Psoas muscle (tissue), 8 donors: ENCODE measurements around the gene ART4. TPM values are rescaled to one million over a fixed set of nuclear protein-coding genes. Genes with fewer than 3 reads are reported as not detected.

ENCODE experiments used
- ATAC-seq, 4 donors: fragments of 200-7000 bp; cut with Tn5 transposase; one replicate each; pipeline ENCODE4 v1.9.1; 2020; ENCODE audit warnings: moderate library complexity in 3 of 4, mild to moderate bottlenecking in 2 of 4
- DNase-seq, 2 donors: peaks; one replicate each; pipeline ENCODE4 v3.0.0-alpha.2; 2020
- H3K27ac ChIP-seq: fragments of 200-600 bp; one replicate; pipeline ENCODE4 v1.8.0; 2022
- H3K27me3 ChIP-seq, 3 donors: fragments of 200-600 bp in 1 of 3; one replicate each; pipeline versions ENCODE4 v1.6.1 to v1.8.0; 2013 to 2022; ENCODE audit warnings: low read length in 2 of 3, mild to moderate bottlenecking in 2 of 3, moderate library complexity in 1 of 3; ENCODE audit not compliant: insufficient read depth in 3 of 3
- H3K36me3 ChIP-seq, 2 donors: fragments of 200-600 bp in 1 of 2; one replicate each; pipeline versions ENCODE4 v1.6.1 to v1.8.0; 2013 to 2022; ENCODE audit warnings: low read depth in 1 of 2, mild to moderate bottlenecking in 1 of 2, moderate library complexity in 1 of 2; ENCODE audit not compliant: insufficient read depth in 1 of 2
- H3K4me1 ChIP-seq: fragments of 200-600 bp; one replicate; pipeline ENCODE4 v1.8.0; 2022
- H3K4me3 ChIP-seq: fragments of 200-600 bp; one replicate; pipeline ENCODE4 v1.8.0; 2022; ENCODE audit warnings: mild to moderate bottlenecking
- H3K9me3 ChIP-seq: fragments of 200-600 bp; one replicate; pipeline ENCODE4 v1.8.0; 2022
- WGBS, 3 donors: extraction: QIAGEN DNeasy Blood & Tissue Kit; methylation state at CpG; one replicate each; pipeline versions ENCODE4 v1.1.6 to v1.1.7; 2013; 5-methylcytosine and 5-hydroxymethylcytosine counted together
- intact Hi-C, 2 donors: fragments of 100-400 bp; cut with DNase I; formaldehyde crosslinking; loops; one replicate each; pipeline versions ENCODE4 v1.11.0 to v1.14.2; 2022
- polyA plus RNA-seq, 3 donors: library from polyadenylated mRNA; stranded (reverse); fragments of 200-250 nt; gene quantifications; one replicate each; pipeline ENCODE4 v1.2.3, GENCODE V29; 2013
- total RNA-seq, 4 donors: library from RNA; stranded (reverse); fragmentation: NEBNext Ultra II Directional in 2 of 4; extraction: Animal tissue kit (Norgen Biotek cat#: 25700) in 2 of 4; gene quantifications; one replicate each; pipeline versions ENCODE4 v1.2.1 to v1.2.4, GENCODE V29; 2021 to 2023
- TF ChIP-seq, protein P1 (sequence below): fragments of 200-600 bp; IDR thresholded peaks from one replicate; pipeline ENCODE4 v1.8.0; 2022; ENCODE audit warnings: antibody characterized with exemption
- donor health status: healthy with polysubstance abuse.
- donor health status: DM: no; HTN: no; CAD: no; lungs with moderate emphysema.
- donor health status: Bipolar disorder and iron deficiency.
- donor health status: healthy.
- donor health status: DM: yes; HTN: yes; CAD: no.
- donor health status: DM: no; HTN: no; CAD: no.
- donor health status: DM: no; HTN: no; CAD: no.
- donor health status: DM: yes; HTN: yes; CAD: no.

Gene ART4
- total and polyA plus RNA-seq, 7 donors = 0.14 to 0.39 (median 0.17) TPM; not detected in 2

DNA sequence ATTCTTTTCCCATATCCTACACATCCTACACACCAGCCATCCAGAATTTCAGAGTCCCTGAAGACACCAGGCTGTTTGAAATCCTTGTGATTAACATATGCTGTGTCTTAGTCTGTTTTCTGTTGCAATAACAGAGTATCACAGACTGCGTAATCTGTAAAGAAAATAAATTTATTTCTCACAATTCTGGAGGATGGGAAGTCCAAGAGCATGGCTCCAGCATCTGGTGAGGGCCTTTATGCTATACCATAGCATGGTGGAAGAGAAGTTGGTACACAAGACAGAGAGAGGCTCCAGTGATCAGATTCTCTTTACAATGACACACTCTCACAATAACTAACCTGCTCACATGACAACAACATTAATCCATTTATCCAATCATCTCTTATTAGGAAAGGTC lies 4.1 kb downstream of the ART4 start:
- TF ChIP-seq, protein P1, sequence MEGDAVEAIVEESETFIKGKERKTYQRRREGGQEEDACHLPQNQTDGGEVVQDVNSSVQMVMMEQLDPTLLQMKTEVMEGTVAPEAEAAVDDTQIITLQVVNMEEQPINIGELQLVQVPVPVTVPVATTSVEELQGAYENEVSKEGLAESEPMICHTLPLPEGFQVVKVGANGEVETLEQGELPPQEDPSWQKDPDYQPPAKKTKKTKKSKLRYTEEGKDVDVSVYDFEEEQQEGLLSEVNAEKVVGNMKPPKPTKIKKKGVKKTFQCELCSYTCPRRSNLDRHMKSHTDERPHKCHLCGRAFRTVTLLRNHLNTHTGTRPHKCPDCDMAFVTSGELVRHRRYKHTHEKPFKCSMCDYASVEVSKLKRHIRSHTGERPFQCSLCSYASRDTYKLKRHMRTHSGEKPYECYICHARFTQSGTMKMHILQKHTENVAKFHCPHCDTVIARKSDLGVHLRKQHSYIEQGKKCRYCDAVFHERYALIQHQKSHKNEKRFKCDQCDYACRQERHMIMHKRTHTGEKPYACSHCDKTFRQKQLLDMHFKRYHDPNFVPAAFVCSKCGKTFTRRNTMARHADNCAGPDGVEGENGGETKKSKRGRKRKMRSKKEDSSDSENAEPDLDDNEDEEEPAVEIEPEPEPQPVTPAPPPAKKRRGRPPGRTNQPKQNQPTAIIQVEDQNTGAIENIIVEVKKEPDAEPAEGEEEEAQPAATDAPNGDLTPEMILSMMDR = no peak
- Histone ChIP-seq H3K4me3 (no peak overlapping the region), H3K4me1 (peaks cover 34% of the 10 kb centered on the region), H3K27me3 (no peaks in the 10 kb centered on the region), H3K9me3 (no peaks in the 10 kb centered on the region), H3K27ac (no peak overlapping the region), H3K36me3 (no peaks in the 10 kb centered on the region)
- 94 to 100% (median 97%) methylated on average over 1 of the region's 1 CpG for WGBS, 3 donors
- intact Hi-C loops = no loop called here
- ATAC-seq (no peak), DNase-seq (no peak)

DNA sequence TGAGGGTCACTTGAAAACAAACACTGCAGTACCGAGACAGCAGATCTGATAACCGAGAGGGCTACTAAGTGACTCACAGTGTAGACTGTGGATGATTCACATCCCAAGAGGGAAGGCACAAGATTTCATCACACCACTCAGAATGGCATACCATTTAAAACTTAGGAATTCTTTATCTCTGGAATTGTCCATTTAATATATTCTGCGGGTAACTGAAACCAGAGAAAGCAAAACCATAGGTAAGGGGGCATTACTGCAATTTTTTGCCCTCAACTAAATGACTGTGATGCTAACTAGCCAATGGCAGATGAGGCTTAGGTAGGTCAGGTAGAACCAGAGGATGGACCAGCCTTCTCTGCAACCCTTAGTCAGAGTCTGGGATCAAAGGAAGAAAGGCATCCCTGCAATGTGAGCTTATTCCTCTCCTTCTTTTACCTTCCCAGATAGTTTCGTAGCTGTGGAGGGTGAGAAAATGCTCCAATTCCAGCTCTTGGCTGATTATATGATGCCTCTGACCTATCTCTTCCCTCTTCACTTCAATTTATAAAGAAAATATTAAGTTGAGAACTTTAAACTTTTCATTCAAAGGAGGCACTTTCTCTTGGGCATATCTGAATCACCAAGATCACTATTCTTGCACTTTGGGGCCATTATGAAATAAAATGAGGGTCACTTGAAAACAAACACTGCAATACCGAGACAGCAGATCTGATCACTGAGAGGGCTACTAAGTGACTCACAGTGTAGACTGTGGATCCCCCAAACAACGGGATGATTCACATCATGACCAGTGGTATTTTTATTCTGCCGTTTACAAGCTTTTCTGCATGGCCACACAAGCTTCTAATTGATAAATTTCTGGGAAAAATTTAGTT lies 6.8 kb downstream of the ART4 start:
- 64 to 80% (median 74%) methylated on average over 7 of the region's 7 CpGs for WGBS, 3 donors
- Histone ChIP-seq H3K27ac (peak overlapping the region; percentile 19), H3K9me3 (no peaks in the 10 kb centered on the region), H3K4me3 (no peak overlapping the region), H3K27me3 (no peaks in the 10 kb centered on the region), H3K4me1 (peaks cover 25% of the 10 kb centered on the region), H3K36me3 (no peaks in the 10 kb centered on the region)
- DNase-seq (no peak), ATAC-seq (peak; percentile 78 to 92 (median 89))
- intact Hi-C loops = no loop called here
- TF ChIP-seq, protein P1 = no peak

DNA sequence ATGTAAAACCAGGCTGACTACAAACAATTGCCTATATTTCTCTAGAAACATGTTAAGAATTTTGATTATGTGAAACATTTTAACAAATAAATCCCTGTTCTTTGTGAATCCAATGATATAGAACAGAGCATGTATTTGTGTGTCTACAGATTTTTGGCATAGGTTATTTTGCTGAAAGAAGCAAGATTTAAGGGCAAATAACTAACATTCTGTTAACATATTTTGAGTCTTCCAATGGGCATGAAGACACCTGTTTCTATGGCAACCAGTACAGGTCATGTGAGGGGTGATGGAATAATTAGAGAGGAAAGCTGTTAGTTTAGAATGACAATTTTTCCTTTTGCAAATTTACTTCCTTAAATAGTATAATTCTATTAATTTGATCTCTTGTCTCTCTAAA lies 8.8 kb downstream of the ART4 start:
- Histone ChIP-seq H3K9me3 (no peaks in the 10 kb centered on the region), H3K4me1 (peaks cover 16% of the 10 kb centered on the region), H3K27ac (no peak overlapping the region), H3K36me3 (no peaks in the 10 kb centered on the region), H3K27me3 (no peaks in the 10 kb centered on the region), H3K4me3 (no peak overlapping the region)
- TF ChIP-seq, protein P1 = no peak
- ATAC-seq (no peak), DNase-seq (no peak)
- intact Hi-C loops = no loop called here

DNA sequence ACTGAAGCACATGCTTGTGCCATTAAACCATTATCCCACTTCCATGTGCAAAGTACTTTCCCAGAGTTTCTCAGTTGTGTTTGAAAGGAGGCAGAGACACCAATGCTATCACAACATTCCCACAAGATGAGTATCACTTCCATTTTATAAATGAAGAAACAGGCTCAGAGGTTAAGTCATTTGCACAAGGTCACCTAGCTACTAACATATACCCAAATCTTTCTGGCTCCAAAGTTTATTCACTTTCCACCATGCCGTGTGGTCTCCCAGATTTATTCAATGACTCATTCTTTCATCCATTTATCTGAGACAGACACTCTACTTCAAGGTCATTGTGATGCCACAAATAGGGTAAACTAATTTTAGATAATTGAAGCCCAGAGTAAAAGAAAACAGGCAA lies 9.4 kb downstream of the ART4 start:
- DNase-seq = no peak
- intact Hi-C loops = no loop called here
- Histone ChIP-seq H3K27ac (no peak overlapping the region), H3K4me1 (peaks cover 16% of the 10 kb centered on the region), H3K9me3 (no peaks in the 10 kb centered on the region), H3K4me3 (no peak overlapping the region), H3K27me3 (no peaks in the 10 kb centered on the region), H3K36me3 (no peaks in the 10 kb centered on the region)
- ATAC-seq = peak in 2 of 4 donors; percentile 46 to 53
- TF ChIP-seq, protein P1 = no peak
- WGBS, 3 donors = 10 to 21% (median 20%) methylated on average over 1 of the region's 1 CpG

DNA sequence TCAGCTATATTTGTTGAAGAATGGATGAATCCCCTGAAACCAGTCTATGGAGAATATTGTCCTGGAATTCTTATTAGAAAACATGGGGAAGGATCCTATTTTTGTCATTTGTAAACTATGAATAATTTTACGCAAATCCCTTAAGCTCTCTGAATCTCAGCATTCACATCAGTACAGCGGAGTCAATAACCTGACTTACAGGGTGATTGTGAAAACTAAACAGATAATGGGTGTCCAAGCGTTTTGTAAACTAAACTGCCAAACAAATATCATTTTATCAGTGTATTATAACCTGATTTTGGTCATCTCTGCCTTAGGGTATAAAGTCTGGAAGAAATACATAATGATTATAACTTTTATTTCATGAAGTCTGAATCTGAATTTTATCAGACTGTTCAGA lies 10.0 kb downstream of the ART4 start:
- intact Hi-C loops = no loop called here
- Histone ChIP-seq H3K4me3 (no peak overlapping the region), H3K36me3 (no peaks in the 10 kb centered on the region), H3K4me1 (peaks cover 16% of the 10 kb centered on the region), H3K27me3 (no peaks in the 10 kb centered on the region), H3K27ac (no peak overlapping the region), H3K9me3 (no peaks in the 10 kb centered on the region)
- TF ChIP-seq, protein P1 = no peak
- no peak for DNase-seq
- ATAC-seq = no peak
- WGBS, 3 donors = 87 to 92% (median 90%) methylated on average over 3 of the region's 3 CpGs
